H1 (cell line): ENCODE results near the gene AIFM1. TPM values are rescaled to one million over a fixed set of nuclear protein-coding genes. Genes with fewer than 3 reads are reported as not detected.

Experiments used
- CTCF ChIA-PET: fragments of 300-600 bp; sonication (Branson Sonifier 250); formaldehyde crosslinking; loops from one replicate; lab custom pipeline; 2021; ENCODE audit not compliant: partially characterized antibody; lab: Charles Lee
- POLR2A ChIA-PET: fragments of 300-600 bp; sonication (Branson Sonifier 250); formaldehyde crosslinking; loops from one replicate; lab custom pipeline; 2021; ENCODE audit warnings: inconsistent platforms; ENCODE audit not compliant: partially characterized antibody; lab: Charles Lee
- DNase-seq, 2 experiments: peaks; one replicate each; pipeline versions ENCODE4 v3.0.0 to v3.0.0-alpha.2; 2010 to 2022; ENCODE audit warnings: low spot score in 2 of 2, low read depth in 1 of 2, mixed read lengths in 1 of 2
- FAIRE-seq: peaks from 2 replicates; lab custom pipeline; 2011; peaks lifted over from hg19 to GRCh38; lab: Jason Lieb, UNC
- H2AFZ ChIP-seq: 2 replicates; pipeline ENCODE4 v1.8.1; 2012; ENCODE audit warnings: low read length, inconsistent platforms
- H2AK5ac ChIP-seq: 2 replicates; pipeline ENCODE4 v1.6.1; 2013; ENCODE audit warnings: low read depth, low read length
- H2BK120ac ChIP-seq: replicated peaks from 2 replicates; pipeline ENCODE3; 2013; ENCODE audit warnings: low read depth, low read length, inconsistent platforms
- H2BK12ac ChIP-seq: 2 replicates; pipeline ENCODE4 v1.6.1; 2013; ENCODE audit warnings: low read depth, low read length
- H2BK15ac ChIP-seq: 2 replicates; pipeline ENCODE4 v1.6.1; 2013; ENCODE audit warnings: low read length
- H2BK20ac ChIP-seq: 2 replicates; pipeline ENCODE4 v1.6.1; 2013; ENCODE audit warnings: low read length
- H2BK5ac ChIP-seq: 2 replicates; pipeline ENCODE4 v1.6.1; 2013; ENCODE audit warnings: low read depth, low read length
- H3K14ac ChIP-seq: 2 replicates; pipeline ENCODE4 v1.6.1; 2013; ENCODE audit warnings: inconsistent platforms; ENCODE audit not compliant: insufficient read length
- H3K18ac ChIP-seq: 2 replicates; pipeline ENCODE4 v1.6.1; 2013; ENCODE audit warnings: low read length; ENCODE audit errors: extremely low read depth
- H3K23ac ChIP-seq: 2 replicates; pipeline ENCODE4 v1.6.1; 2013; ENCODE audit warnings: inconsistent platforms; ENCODE audit not compliant: insufficient read length
- H3K23me2 ChIP-seq: 2 replicates; pipeline ENCODE4 v1.6.1; 2013; ENCODE audit warnings: low read depth, low read length
- H3K27ac ChIP-seq: 2 replicates; pipeline ENCODE4 v1.6.1; 2011; ENCODE audit warnings: low read depth, low read length, inconsistent platforms
- H3K27me3 ChIP-seq, 4 experiments: replicated peaks in 1 of 4; 1 replicate in 1 of 4; 2 replicates in 3 of 4; pipeline versions ENCODE4 v1.6.1 to v1.8.1; 2011 to 2013; ENCODE audit warnings: low read length in 3 of 4, mild to moderate bottlenecking in 3 of 4, inconsistent platforms in 2 of 4, mixed read lengths in 2 of 4, moderate library complexity in 1 of 4; ENCODE audit not compliant: control insufficient read depth in 3 of 4, insufficient read depth in 3 of 4; ENCODE audit errors: extremely low read depth in 1 of 4
- H3K36me3 ChIP-seq, 4 experiments: 2 replicates each; pipeline versions ENCODE4 v1.6.1 to v1.8.1; 2011 to 2013; ENCODE audit warnings: mild to moderate bottlenecking in 4 of 4, low read length in 3 of 4, moderate library complexity in 2 of 4, control low read depth in 1 of 4, inconsistent platforms in 1 of 4; ENCODE audit not compliant: insufficient read depth in 4 of 4, control insufficient read depth in 2 of 4
- H3K4ac ChIP-seq: replicated peaks from 2 replicates; pipeline ENCODE3; 2013; ENCODE audit warnings: low read length, low read depth, mixed read lengths, inconsistent platforms; ENCODE audit not compliant: insufficient read length
- H3K4me1 ChIP-seq, 4 experiments: replicated peaks in 1 of 4; 1 replicate in 1 of 4; 2 replicates in 3 of 4; pipeline versions ENCODE4 v1.6.1 to v1.8.1; 2011 to 2013; ENCODE audit warnings: low read length in 3 of 4, inconsistent platforms in 2 of 4, mixed read lengths in 1 of 4; ENCODE audit not compliant: insufficient read depth in 4 of 4, control insufficient read depth in 3 of 4
- H3K4me2 ChIP-seq, 2 experiments: 2 replicates each; pipeline versions ENCODE4 v1.6.1 to v1.8.1; 2011 to 2013; ENCODE audit warnings: low read depth in 2 of 2, low read length in 2 of 2, control low read depth in 1 of 2, inconsistent platforms in 1 of 2, mild to moderate bottlenecking in 1 of 2; ENCODE audit not compliant: insufficient read depth in 1 of 2
- H3K4me3 ChIP-seq, 4 experiments: fragments of 200-600, 300-600 bp in 1 of 4; sonication (generic), shearing (Covaris generic), sonication (Bioruptor Twin) in 1 of 4; 2 replicates each; pipeline versions ENCODE4 v1.5.1 to v1.8.1; 2011 to 2016; ENCODE audit warnings: low read length in 4 of 4, low read depth in 3 of 4, control low read depth in 2 of 4, inconsistent platforms in 2 of 4, mild to moderate bottlenecking in 2 of 4, mixed read lengths in 1 of 4, moderate library complexity in 1 of 4; ENCODE audit not compliant: insufficient read depth in 2 of 4; ENCODE audit errors: extremely low read depth in 1 of 4
- H3K56ac ChIP-seq: replicated peaks from 2 replicates; pipeline ENCODE3; 2013; ENCODE audit warnings: low read depth, mild to moderate bottlenecking, mixed read lengths, low read length, inconsistent platforms; ENCODE audit not compliant: insufficient read length
- H3K79me1 ChIP-seq: 2 replicates; pipeline ENCODE4 v1.6.1; 2013; ENCODE audit warnings: low read depth, low read length, control low read depth
- H3K79me2 ChIP-seq, 2 experiments: 2 replicates each; pipeline versions ENCODE4 v1.6.1 to v1.8.1; 2012 to 2013; ENCODE audit warnings: low read length in 2 of 2, mild to moderate bottlenecking in 2 of 2, inconsistent platforms in 1 of 2; ENCODE audit not compliant: insufficient read depth in 2 of 2, control insufficient read depth in 1 of 2
- H3K9ac ChIP-seq, 4 experiments: replicated peaks in 1 of 4; 1 replicate in 1 of 4; 2 replicates in 3 of 4; pipeline versions ENCODE4 v1.6.1 to v1.8.1; 2011 to 2013; ENCODE audit warnings: low read depth in 3 of 4, low read length in 3 of 4, control low read depth in 2 of 4, mild to moderate bottlenecking in 2 of 4, moderate library complexity in 2 of 4, inconsistent platforms in 1 of 4; ENCODE audit errors: extremely low read depth in 1 of 4
- H3K9me3 ChIP-seq, 2 experiments: 2 replicates each; pipeline versions ENCODE4 v1.6.1 to v1.8.1; 2012 to 2013; ENCODE audit warnings: mild to moderate bottlenecking in 2 of 2, moderate library complexity in 2 of 2, control low read depth in 1 of 2, inconsistent platforms in 1 of 2, low read depth in 1 of 2, low read length in 1 of 2, mixed read lengths in 1 of 2; ENCODE audit not compliant: insufficient read depth in 2 of 2
- H4K20me1 ChIP-seq, 2 experiments: replicated peaks in 1 of 2; 2 replicates each; pipeline versions ENCODE3 to v1.8.1; 2011 to 2013; ENCODE audit warnings: inconsistent platforms in 2 of 2, low read length in 2 of 2, mild to moderate bottlenecking in 1 of 2; ENCODE audit not compliant: insufficient read depth in 2 of 2, control insufficient read depth in 1 of 2
- H4K5ac ChIP-seq: 2 replicates; pipeline ENCODE4 v1.6.1; 2013; ENCODE audit warnings: low read length, low read depth, mixed read lengths, inconsistent platforms; ENCODE audit not compliant: insufficient read length
- H4K8ac ChIP-seq: 2 replicates; pipeline ENCODE4 v1.8.0; 2013; ENCODE audit warnings: mild to moderate bottlenecking, moderate library complexity, low read length, inconsistent platforms; ENCODE audit not compliant: insufficient read depth; ENCODE audit errors: extremely low read depth
- H4K91ac ChIP-seq: replicated peaks from 2 replicates; pipeline ENCODE3; 2013; ENCODE audit warnings: low read length, mixed read lengths, inconsistent platforms; ENCODE audit not compliant: insufficient read length
- BCL11A ChIP-seq, 2 experiments: IDR thresholded peaks; one replicate each; pipeline ENCODE4 v1.6.1; 2011; ENCODE audit warnings: low read depth in 2 of 2, low read length in 2 of 2, mild to moderate bottlenecking in 2 of 2
- BRCA1 ChIP-seq: IDR thresholded peaks from 2 replicates; pipeline ENCODE4 v1.6.1; 2012; ENCODE audit warnings: low read depth, low read length, improper control_type of control experiment
- CBX5 ChIP-seq: fragments of 300-800, 300-1000 bp; sonication (generic); IDR thresholded peaks from 2 replicates; pipeline ENCODE4 v1.7.1; 2016; ENCODE audit warnings: antibody characterized with exemption, low read length, low read depth
- CBX8 ChIP-seq: fragments of 300-800, 300-1000 bp; sonication (generic); IDR thresholded peaks from 2 replicates; pipeline ENCODE4 v1.7.1; 2016; ENCODE audit warnings: low read depth, low read length, borderline replicate concordance
- CTBP2 ChIP-seq: IDR thresholded peaks from 2 replicates; pipeline ENCODE4 v1.7.0; 2011; ENCODE audit warnings: borderline replicate concordance, mild to moderate bottlenecking, moderate library complexity, mixed read lengths, low read length; ENCODE audit not compliant: insufficient read depth, insufficient read length
- KDM1A ChIP-seq: fragments of 200-600, 300-600 bp; sonication (generic); IDR thresholded peaks from 2 replicates; pipeline ENCODE4 v1.7.1; 2016; ENCODE audit warnings: mild to moderate bottlenecking, low read length, borderline replicate concordance
- MAX ChIP-seq: IDR thresholded peaks from 2 replicates; pipeline ENCODE4 v1.6.1; 2012; ENCODE audit warnings: inconsistent platforms
- POU5F1 ChIP-seq: IDR thresholded peaks from 2 replicates; pipeline ENCODE4 v1.6.1; 2011; ENCODE audit warnings: low read depth, mild to moderate bottlenecking, low read length, moderate library complexity
- RFX5 ChIP-seq: IDR thresholded peaks from 2 replicates; pipeline ENCODE4 v1.6.1; 2011; ENCODE audit warnings: low read depth, low read length, improper control_type of control experiment, borderline replicate concordance
- RXRA ChIP-seq: IDR thresholded peaks from 2 replicates; pipeline ENCODE4 v1.6.1; 2011; ENCODE audit warnings: low read depth, mild to moderate bottlenecking, low read length, moderate library complexity; ENCODE audit not compliant: insufficient read depth
- SIRT6 ChIP-seq: IDR thresholded peaks from one replicate; pipeline ENCODE4 v1.7.1; 2012; ENCODE audit warnings: low read length, inconsistent platforms
- SIX5 ChIP-seq: IDR thresholded peaks from 2 replicates; pipeline ENCODE4 v1.6.1; 2011; ENCODE audit warnings: mild to moderate bottlenecking, low read depth, low read length
- YY1 ChIP-seq: IDR thresholded peaks from 2 replicates; pipeline ENCODE4 v1.6.1; 2011; ENCODE audit warnings: low read depth, mild to moderate bottlenecking, low read length
- WGBS, 2 experiments: shearing (Covaris generic) in 1 of 2; methylation state at CpG; one replicate each; pipeline versions ENCODE4 v1.1.6 to v1.1.7; 2013 to 2015; ENCODE audit warnings: low lambda C conversion rate in 2 of 2, mixed read lengths in 2 of 2, inconsistent platforms in 1 of 2, low coverage in 1 of 2, missing lambda C conversion rate in 1 of 2; ENCODE audit not compliant: insufficient replicate concordance in 2 of 2, insufficient coverage in 1 of 2, insufficient read length in 1 of 2; ENCODE audit errors: extremely low coverage in 1 of 2, missing lambda C conversion rate in 1 of 2; 5-methylcytosine and 5-hydroxymethylcytosine counted together
- polyA plus RNA-seq, 7 experiments: library from polyadenylated mRNA; depleted of rRNA in 3 of 7; stranded (reverse) in 5 of 7; unstranded in 2 of 7; fragments of >200 nt in 5 of 7; fragments of 200-250 nt in 2 of 7; gene quantifications; 1 replicate in 5 of 7; 2 replicates in 1 of 7; 4 replicates in 1 of 7; pipeline versions ENCODE4 v1.2.1 to v1.2.3, GENCODE V29; 2011 to 2013; ENCODE audit warnings: missing spikeins in 2 of 7, mixed read lengths in 2 of 7
- total RNA-seq: library from RNA; stranded (reverse); fragmentation: NEBNext Ultra II Directional; extraction: Animal tissue kit (Norgen Biotek cat#: 25700); gene quantifications from 2 replicates; pipeline ENCODE4 v1.2.1, GENCODE V29; 2021

AIFM1 gene
- total and polyA plus RNA-seq, 2 of the 8 experiments (the other 6 are each of a cell fraction or from before 2014, with no cell fraction given) = 34.1 to 55.4 TPM

DNA sequence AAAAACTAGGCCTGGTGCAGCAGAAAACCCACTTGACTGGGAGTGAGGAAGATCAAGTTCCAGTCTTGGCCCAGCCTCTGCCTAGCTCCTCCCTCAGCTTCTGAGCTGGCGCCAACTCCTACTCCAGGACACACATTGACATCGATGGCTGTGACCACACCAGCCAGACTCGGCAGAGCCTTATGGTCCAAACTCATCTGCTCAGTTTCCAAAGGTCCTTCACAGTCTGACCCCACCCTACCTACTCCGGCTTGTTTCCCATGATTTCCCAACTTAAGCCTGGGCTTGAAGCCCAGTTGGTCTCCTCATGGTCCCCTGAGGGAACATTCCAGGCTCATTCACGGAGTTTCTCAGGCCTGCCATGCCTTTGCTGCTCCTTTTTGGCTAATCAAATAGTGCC is 65.5 kb downstream of the AIFM1 start:
- Histone ChIP-seq H2BK5ac (no peak overlapping the region), H2BK120ac (no peak overlapping the region), H2BK15ac (no peak overlapping the region), H3K23ac (no peak overlapping the region), H3K27ac (no peak overlapping the region), H3K18ac (no peak overlapping the region), H3K4ac (no peak overlapping the region), H4K20me1 (no peaks in the 10 kb centered on the region), H2BK20ac (no peak overlapping the region), H4K8ac (no peak overlapping the region), H3K9me3 (no peaks in the 10 kb centered on the region), H3K4me2 (no peak overlapping the region), H2BK12ac (no peak overlapping the region), H3K14ac (no peak overlapping the region), H3K56ac (no peak overlapping the region), H3K4me1 (peaks cover 0 to 5% (median under 1%) of the 10 kb centered on the region in 4 experiments; a peak in 1 of 7 replicates), H4K91ac (no peak overlapping the region), H2AK5ac (no peak overlapping the region), H4K5ac (no peak overlapping the region), H3K79me1 (no peaks in the 10 kb centered on the region), H3K27me3 (no peaks in the 10 kb centered on the region), H3K23me2 (no peaks in the 10 kb centered on the region), H3K4me3 (no peak overlapping the region), H3K9ac (no peak overlapping the region), H2AFZ (no peak overlapping the region), H3K79me2 (no peaks in the 10 kb centered on the region), H3K36me3 (no peaks in the 10 kb centered on the region)
- ChIA-PET POLR2A (no interaction called here), CTCF (interaction anchor here (0.6 kb wide), 1 partner anchor 503 kb away, joined by 3 read pairs; no protein-coding TSS in a partner anchor)
- no peak for DNase-seq
- FAIRE-seq = no peak
- 100% methylated on average over 2 of the region's 5 CpGs; no CpG with 5 or more reads in 1 of the 2 experiments for WGBS, 2 experiments
- TF ChIP-seq SIX5 (no peak), POU5F1 (no peak), RXRA (no peak), BCL11A (IDR thresholded peaks at IDR 0.05; ENCODE audit: low read depth in 2 of 2, low read length in 2 of 2) (no peak), CBX5 (no peak), RFX5 (no peak), CBX8 (no peak), MAX (no peak), CTBP2 (no peak), SIRT6 (no peak), YY1 (no peak), BRCA1 (no peak), KDM1A (no peak)
